HG03439 (cell line): ENCODE data around the gene PARVB.

ENCODE experiments used
- ATAC-seq: cut with Tn5 transposase; IDR thresholded peaks from one replicate; pipeline ENCODE4 v1.9.1; 2021; ENCODE audit warnings: mild to moderate bottlenecking, moderate library complexity; ENCODE audit not compliant: unreplicated experiment

The PARVB gene

GRCh38 chr22:44130076-44130711 is 106.1 kb downstream of the PARVB start:
- ATAC-seq: no peak

GRCh38 chr22:44131412-44131811 is 107.3 kb downstream of the PARVB start:
- no peak for ATAC-seq

GRCh38 chr22:44131989-44132685 is 108.0 kb downstream of the PARVB start:
- no peak for ATAC-seq

GRCh38 chr22:44132724-44133123 is 108.6 kb downstream of the PARVB start:
- ATAC-seq: no peak

GRCh38 chr22:44133161-44133560 is 109.1 kb downstream of the PARVB start:
- ATAC-seq: no peak

- no peak for ATAC-seq
Observed at GRCh38 chr22:44133901-44134571, 109.9 kb downstream of the PARVB start.

GRCh38 chr22:44136112-44136511 is 112.0 kb downstream of the PARVB start:
- no peak for ATAC-seq

- ATAC-seq: no peak
Observed at GRCh38 chr22:44136786-44137185, 112.7 kb downstream of the PARVB start.

GRCh38 chr22:44137415-44137814 is 113.3 kb downstream of the PARVB start:
- no peak for ATAC-seq

GRCh38 chr22:44139773-44140172 is 115.7 kb downstream of the PARVB start:
- ATAC-seq: no peak

GRCh38 chr22:44142421-44143104 is 118.5 kb downstream of the PARVB start:
- ATAC-seq: no peak

GRCh38 chr22:44143105-44143474 is 119.0 kb downstream of the PARVB start:
- no peak for ATAC-seq

GRCh38 chr22:44143579-44143978 is 119.5 kb downstream of the PARVB start:
- ATAC-seq: no peak

- no peak for ATAC-seq
Observed at GRCh38 chr22:44144046-44144569, 120.0 kb downstream of the PARVB start.

GRCh38 chr22:44145544-44145943 is 121.4 kb downstream of the PARVB start:
- no peak for ATAC-seq

GRCh38 chr22:44146088-44146861 is 122.2 kb downstream of the PARVB start:
- no peak for ATAC-seq

- ATAC-seq: no peak
Observed at GRCh38 chr22:44147008-44147645, 123.0 kb downstream of the PARVB start.

- ATAC-seq: no peak
Observed at GRCh38 chr22:44147821-44148574, 123.9 kb downstream of the PARVB start.

GRCh38 chr22:44151676-44152075 is 127.6 kb downstream of the PARVB start:
- no peak for ATAC-seq
